Testis (tissue), 2 donors: ENCODE measurements around the gene ZNF217.

ENCODE experiments used
- POLR2A ChIP-seq: fragments of 450-650 bp; IDR thresholded peaks from one replicate; pipeline ENCODE4 v1.6.1; 2017; ENCODE audit warnings: antibody characterized with exemption, mild to moderate bottlenecking, moderate library complexity
- TF ChIP-seq, protein P1 (sequence below), 3 experiments: fragments of 450-650 bp in 2 of 3; fragments of 200-600 bp in 1 of 3; sonication (generic) in 1 of 3; IDR thresholded peaks; one replicate each; pipeline ENCODE4 v1.5.1; 2016 to 2019; ENCODE audit warnings: antibody characterized with exemption in 3 of 3, mild to moderate bottlenecking in 2 of 3, moderate library complexity in 1 of 3

DNA sequence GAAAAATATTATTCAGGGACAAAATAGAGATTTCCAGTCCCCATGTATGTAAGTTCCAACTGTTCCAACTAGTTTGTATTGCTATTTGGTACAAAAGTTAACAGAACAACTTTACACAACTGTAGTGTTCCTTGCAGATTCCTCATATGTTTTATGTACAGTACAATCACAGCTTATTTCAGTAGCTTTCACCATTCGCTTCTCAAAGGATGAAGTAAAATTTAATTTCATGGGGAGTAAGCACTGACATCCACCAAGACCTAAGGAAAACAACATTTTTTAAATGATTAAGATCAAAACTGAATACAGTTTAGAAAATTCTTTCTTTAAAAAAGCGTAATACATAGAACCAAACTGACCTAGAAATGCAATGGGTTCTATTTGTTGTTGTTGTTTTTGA is 24.6 kb downstream of the ZNF217 start:
- TF ChIP-seq POLR2A = no peak
- TF ChIP-seq, protein P1, sequence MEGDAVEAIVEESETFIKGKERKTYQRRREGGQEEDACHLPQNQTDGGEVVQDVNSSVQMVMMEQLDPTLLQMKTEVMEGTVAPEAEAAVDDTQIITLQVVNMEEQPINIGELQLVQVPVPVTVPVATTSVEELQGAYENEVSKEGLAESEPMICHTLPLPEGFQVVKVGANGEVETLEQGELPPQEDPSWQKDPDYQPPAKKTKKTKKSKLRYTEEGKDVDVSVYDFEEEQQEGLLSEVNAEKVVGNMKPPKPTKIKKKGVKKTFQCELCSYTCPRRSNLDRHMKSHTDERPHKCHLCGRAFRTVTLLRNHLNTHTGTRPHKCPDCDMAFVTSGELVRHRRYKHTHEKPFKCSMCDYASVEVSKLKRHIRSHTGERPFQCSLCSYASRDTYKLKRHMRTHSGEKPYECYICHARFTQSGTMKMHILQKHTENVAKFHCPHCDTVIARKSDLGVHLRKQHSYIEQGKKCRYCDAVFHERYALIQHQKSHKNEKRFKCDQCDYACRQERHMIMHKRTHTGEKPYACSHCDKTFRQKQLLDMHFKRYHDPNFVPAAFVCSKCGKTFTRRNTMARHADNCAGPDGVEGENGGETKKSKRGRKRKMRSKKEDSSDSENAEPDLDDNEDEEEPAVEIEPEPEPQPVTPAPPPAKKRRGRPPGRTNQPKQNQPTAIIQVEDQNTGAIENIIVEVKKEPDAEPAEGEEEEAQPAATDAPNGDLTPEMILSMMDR (IDR thresholded peaks at IDR 0.05) = no peak
